Islet precursor cell (in vitro differentiated cells): ENCODE data around the gene CDH1.
"Not testable (repeated sequence)": the region's sequence is repeated elsewhere in the genome, so short reads cannot be mapped to it uniquely, and the experiment has no call there.

Source experiments
- DNase-seq: peaks from one replicate; pipeline ENCODE4 v3.0.0-alpha.2; 2018

The CDH1 gene

GRCh38 chr16:68737046-68737729 lies at the start of gene CDH1:
TSS of gene CDH1 (plus strand) at chr16:68737292. CDS start at chr16:68737416, 124 bp downstream.
- peak; percentile 95 for DNase-seq

GRCh38 chr16:68689921-68690320 lies 47.2 kb upstream of the CDH1 start:
- DNase-seq = no peak

- DNase-seq = no peak
Measured at GRCh38 chr16:68695575-68695974, 41.5 kb upstream of the CDH1 start.

GRCh38 chr16:68696514-68696913 lies 40.6 kb upstream of the CDH1 start:
- DNase-seq = no peak

GRCh38 chr16:68698091-68698490 lies 39.0 kb upstream of the CDH1 start:
- DNase-seq = no peak

GRCh38 chr16:68700120-68700519 lies 37.0 kb upstream of the CDH1 start:
- DNase-seq = no peak

GRCh38 chr16:68700831-68701230 lies 36.3 kb upstream of the CDH1 start:
- DNase-seq = no peak

- peak; percentile 95 for DNase-seq
Measured at GRCh38 chr16:68704232-68704867, 32.7 kb upstream of the CDH1 start.

GRCh38 chr16:68707340-68708152 lies 29.5 kb upstream of the CDH1 start:
- peak; percentile 95 for DNase-seq

GRCh38 chr16:68710211-68710610 lies 26.9 kb upstream of the CDH1 start:
- no peak for DNase-seq

GRCh38 chr16:68711421-68712139 lies 25.5 kb upstream of the CDH1 start:
- no peak for DNase-seq

- no peak for DNase-seq
Measured at GRCh38 chr16:68713361-68713760, 23.7 kb upstream of the CDH1 start.

GRCh38 chr16:68715471-68715870 lies 21.6 kb upstream of the CDH1 start:
- no peak for DNase-seq

GRCh38 chr16:68716516-68716915 lies 20.6 kb upstream of the CDH1 start:
- DNase-seq = not testable (repeated sequence)

GRCh38 chr16:68717684-68718083 lies 19.4 kb upstream of the CDH1 start:
- DNase-seq = no peak

- DNase-seq = no peak
Measured at GRCh38 chr16:68718590-68718989, 18.5 kb upstream of the CDH1 start.

GRCh38 chr16:68719993-68720489 lies 17.1 kb upstream of the CDH1 start:
- DNase-seq = no peak

GRCh38 chr16:68722119-68723024 lies 14.7 kb upstream of the CDH1 start:
- no peak for DNase-seq

- no peak for DNase-seq
Measured at GRCh38 chr16:68724797-68725196, 12.3 kb upstream of the CDH1 start.

- no peak for DNase-seq
Measured at GRCh38 chr16:68728523-68728922, 8.6 kb upstream of the CDH1 start.

GRCh38 chr16:68731637-68732036 lies 5.5 kb upstream of the CDH1 start:
- DNase-seq = no peak
